ENCODE measurements around the gene NDFIP2.

Gene NDFIP2

GRCh38 chr13:79485014-79485811 lies 4.3 kb downstream of the NDFIP2 start:
- no peak overlapping the region for H3K4me3 ChIP-seq (ENCODE audit: low read length, poor library complexity, severe bottlenecking)
- TF ChIP-seq CTCF (conservative IDR thresholded peaks at IDR 0.05; ENCODE audit: low read length) (no peak), EZH2phosphoT487 (IDR thresholded peaks at IDR 0.05; ENCODE audit: borderline replicate concordance) (no peak)
- H3K79me2 ChIP-seq (ENCODE audit: insufficient read depth, low read length) = no peaks in the 10 kb centered on the region
- no peaks in the 10 kb centered on the region for H3K36me3 ChIP-seq (ENCODE audit: insufficient read depth, low read length)
- H3K4me1 ChIP-seq (ENCODE audit: insufficient read depth, low read length, poor library complexity, severe bottlenecking) = peaks cover 7% of the 10 kb centered on the region
- no peak overlapping the region for H3K4me2 ChIP-seq (ENCODE audit: low read depth, low read length, poor library complexity, severe bottlenecking)
- no peaks in the 10 kb centered on the region for H3K27me3 ChIP-seq (ENCODE audit: insufficient read depth, low read length, poor library complexity, severe bottlenecking)
- no peaks in the 10 kb centered on the region for H3K9me2 ChIP-seq (replicated peaks; ENCODE audit: low read depth, low read length)
- no peak overlapping the region; the same call in 1 of the 2 replicates for H2AFZ ChIP-seq (ENCODE audit: low read length)
- no peaks in the 10 kb centered on the region for H3K9me3 ChIP-seq (ENCODE audit: insufficient read depth, low read depth, low read length)
- H3K9ac ChIP-seq (ENCODE audit: low read depth, low read length, poor library complexity, severe bottlenecking) = no peak overlapping the region
- H4K20me1 ChIP-seq (ENCODE audit: insufficient read depth, low read length, poor library complexity, severe bottlenecking) = no peaks in the 10 kb centered on the region
- H3F3A ChIP-seq (ENCODE audit: low read depth) = peaks cover 3% of the 10 kb centered on the region; the same call in 1 of the 2 replicates

GRCh38 chr13:79486433-79487188 lies 5.7 kb downstream of the NDFIP2 start:
- Histone ChIP-seq H2AFZ (ENCODE audit: low read length) (no peak overlapping the region), H3K4me1 (ENCODE audit: insufficient read depth, low read length, poor library complexity, severe bottlenecking) (peaks cover 7% of the 10 kb centered on the region), H3K27me3 (ENCODE audit: insufficient read depth, low read length, poor library complexity, severe bottlenecking) (no peaks in the 10 kb centered on the region), H3K79me2 (ENCODE audit: insufficient read depth, low read length) (no peaks in the 10 kb centered on the region), H3K4me3 (ENCODE audit: low read length, poor library complexity, severe bottlenecking) (no peak overlapping the region), H3K9me3 (ENCODE audit: insufficient read depth, low read depth, low read length) (no peaks in the 10 kb centered on the region), H4K20me1 (ENCODE audit: insufficient read depth, low read length, poor library complexity, severe bottlenecking) (no peaks in the 10 kb centered on the region), H3K4me2 (ENCODE audit: low read depth, low read length, poor library complexity, severe bottlenecking) (no peak overlapping the region), H3K36me3 (ENCODE audit: insufficient read depth, low read length) (no peaks in the 10 kb centered on the region), H3F3A (ENCODE audit: low read depth) (no peaks in the 10 kb centered on the region), H3K9ac (ENCODE audit: low read depth, low read length, poor library complexity, severe bottlenecking) (no peak overlapping the region), H3K9me2 (replicated peaks; ENCODE audit: low read depth, low read length) (no peaks in the 10 kb centered on the region)
- TF ChIP-seq EZH2phosphoT487 (IDR thresholded peaks at IDR 0.05; ENCODE audit: borderline replicate concordance) = no peak
- TF ChIP-seq CTCF (conservative IDR thresholded peaks at IDR 0.05; ENCODE audit: low read length) = no peak

GRCh38 chr13:79490326-79490725 lies 9.4 kb downstream of the NDFIP2 start:
- H3K36me3 ChIP-seq (ENCODE audit: insufficient read depth, low read length) = no peaks in the 10 kb centered on the region
- no peaks in the 10 kb centered on the region for H3F3A ChIP-seq (ENCODE audit: low read depth)
- H3K79me2 ChIP-seq (ENCODE audit: insufficient read depth, low read length) = no peaks in the 10 kb centered on the region
- H4K20me1 ChIP-seq (ENCODE audit: insufficient read depth, low read length, poor library complexity, severe bottlenecking) = no peaks in the 10 kb centered on the region
- H2AFZ ChIP-seq (ENCODE audit: low read length) = no peak overlapping the region
- H3K4me2 ChIP-seq (ENCODE audit: low read depth, low read length, poor library complexity, severe bottlenecking) = no peak overlapping the region
- no peaks in the 10 kb centered on the region for H3K9me2 ChIP-seq (replicated peaks; ENCODE audit: low read depth, low read length)
- no peak for TF ChIP-seq EZH2phosphoT487 (IDR thresholded peaks at IDR 0.05; ENCODE audit: borderline replicate concordance)
- no peak for TF ChIP-seq CTCF (conservative IDR thresholded peaks at IDR 0.05; ENCODE audit: low read length)
- H3K9ac ChIP-seq (ENCODE audit: low read depth, low read length, poor library complexity, severe bottlenecking) = no peak overlapping the region
- no peaks in the 10 kb centered on the region for H3K9me3 ChIP-seq (ENCODE audit: insufficient read depth, low read depth, low read length)
- H3K27me3 ChIP-seq (ENCODE audit: insufficient read depth, low read length, poor library complexity, severe bottlenecking) = no peaks in the 10 kb centered on the region
- H3K4me1 ChIP-seq (ENCODE audit: insufficient read depth, low read length, poor library complexity, severe bottlenecking) = peaks cover 26% of the 10 kb centered on the region
- no peak overlapping the region for H3K4me3 ChIP-seq (ENCODE audit: low read length, poor library complexity, severe bottlenecking)

Data from Loucy (cell line).